Measurements from ENCODE around the gene KY. TPM values are rescaled to one million over a fixed set of nuclear protein-coding genes. Genes with fewer than 3 reads are reported as not detected.

Gene KY
- total and polyA plus RNA-seq, 2 of the 8 experiments (the other 6 are each of a cell fraction or from before 2014, with no cell fraction given) = not detected

- Histone ChIP-seq H4K20me1 (replicated peaks in 1 of 2; ENCODE audit: control insufficient read depth in 1 of 2, insufficient read depth in 2 of 2, low read length in 2 of 2) (no peaks in the 10 kb centered on the region), H2AK5ac (ENCODE audit: low read depth, low read length) (no peak overlapping the region), H3K79me2 (ENCODE audit: control insufficient read depth in 1 of 2, insufficient read depth in 2 of 2, low read length in 2 of 2) (no peaks in the 10 kb centered on the region), H3K4me1 (replicated peaks in 1 of 4; ENCODE audit: control insufficient read depth in 3 of 4, insufficient read depth in 4 of 4, low read length in 3 of 4) (peaks cover 0 to 5% (median 3%) of the 10 kb centered on the region in 4 experiments; a peak in 3 of 7 replicates), H4K91ac (replicated peaks; ENCODE audit: insufficient read length, low read length) (no peak overlapping the region), H3K9me3 (ENCODE audit: insufficient read depth in 2 of 2, low read depth in 1 of 2, low read length in 1 of 2) (no peaks in the 10 kb centered on the region), H2BK20ac (ENCODE audit: low read length) (no peak overlapping the region), H3K14ac (ENCODE audit: insufficient read length) (no peak overlapping the region), H3K27me3 (replicated peaks in 1 of 4; ENCODE audit: control insufficient read depth in 3 of 4, extremely low read depth in 1 of 4, insufficient read depth in 3 of 4, low read length in 3 of 4) (peaks cover 0 to 2% (median 0%) of the 10 kb centered on the region in 4 experiments; a peak in 1 of 7 replicates), H3K23me2 (ENCODE audit: low read depth, low read length) (no peaks in the 10 kb centered on the region; the same call in 1 of the 2 replicates), H3K79me1 (ENCODE audit: low read depth, low read length) (no peaks in the 10 kb centered on the region), H2BK15ac (ENCODE audit: low read length) (no peak overlapping the region), H2BK5ac (ENCODE audit: low read depth, low read length) (no peak overlapping the region), H3K36me3 (ENCODE audit: control insufficient read depth in 2 of 4, insufficient read depth in 4 of 4, low read length in 3 of 4) (no peaks in the 10 kb centered on the region), H3K4ac (replicated peaks; ENCODE audit: insufficient read length, low read depth, low read length) (no peak overlapping the region), H4K8ac (ENCODE audit: extremely low read depth, insufficient read depth, low read length) (no peak overlapping the region; the same call in 1 of the 2 replicates), H4K5ac (ENCODE audit: insufficient read length, low read depth, low read length) (no peak overlapping the region), H3K18ac (ENCODE audit: extremely low read depth, low read length) (no peak overlapping the region), H3K4me3 (ENCODE audit: extremely low read depth in 1 of 4, insufficient read depth in 2 of 4, low read depth in 3 of 4, low read length in 4 of 4) (no peak overlapping the region), H3K9ac (replicated peaks in 1 of 4; ENCODE audit: extremely low read depth in 1 of 4, low read depth in 3 of 4, low read length in 3 of 4) (no peak overlapping the region; a peak in 1 of 7 replicates), H2AFZ (ENCODE audit: low read length) (no peak overlapping the region), H2BK120ac (replicated peaks; ENCODE audit: low read depth, low read length) (no peak overlapping the region), H3K56ac (replicated peaks; ENCODE audit: insufficient read length, low read depth, low read length) (no peak overlapping the region), H3K23ac (ENCODE audit: insufficient read length) (no peak overlapping the region), H2BK12ac (ENCODE audit: low read depth, low read length) (no peak overlapping the region), H3K27ac (ENCODE audit: low read depth, low read length) (no peak overlapping the region), H3K4me2 (ENCODE audit: insufficient read depth in 1 of 2, low read depth in 2 of 2, low read length in 2 of 2) (no peak overlapping the region)
- FAIRE-seq = no peak
- 92% methylated on average over 7 of the region's 7 CpGs; no CpG with 5 or more reads in 1 of the 2 experiments for WGBS, 2 experiments (ENCODE audit: extremely low coverage in 1 of 2, insufficient coverage in 1 of 2, insufficient read length in 1 of 2, insufficient replicate concordance in 2 of 2, low coverage in 1 of 2, low lambda C conversion rate in 2 of 2, missing lambda C conversion rate in 1 of 2)
- DNase-seq (ENCODE audit: low read depth in 1 of 2, low spot score in 2 of 2) = no peak
- ChIA-PET POLR2A (ENCODE audit: partially characterized antibody) (no interaction called here), CTCF (ENCODE audit: partially characterized antibody) (interaction anchor here (1.9 to 4.5 kb wide), 3 partner anchors 11 to 89 kb away, joined by 6 to 22 read pairs (median 16); no protein-coding TSS in a partner anchor)
- no peak for TF ChIP-seq NRF1 (IDR thresholded peaks at IDR 0.05; ENCODE audit: low read depth, low read length)
- no peak for TF ChIP-seq JUND (IDR thresholded peaks at IDR 0.05; ENCODE audit: low read length)
- no peak for TF ChIP-seq CBX8 (IDR thresholded peaks at IDR 0.05; ENCODE audit: borderline replicate concordance, low read depth, low read length)
- no peak for TF ChIP-seq PHF8 (conservative IDR thresholded peaks at IDR 0.05; ENCODE audit: low read depth, low read length)
- TF ChIP-seq SIX5 (IDR thresholded peaks at IDR 0.05; ENCODE audit: low read depth, low read length) = no peak
- no peak for TF ChIP-seq MAX (IDR thresholded peaks at IDR 0.05)
- no peak for TF ChIP-seq HDAC6 (IDR thresholded peaks at IDR 0.05; ENCODE audit: low read depth, low read length)
- TF ChIP-seq ATF2 (IDR thresholded peaks at IDR 0.05; ENCODE audit: low read length) = no peak
- no peak for TF ChIP-seq BACH1 (IDR thresholded peaks at IDR 0.05; ENCODE audit: low read length)
- no peak for TF ChIP-seq SRF (IDR thresholded peaks at IDR 0.05; ENCODE audit: low read depth, low read length)
- TF ChIP-seq RBBP5 (IDR thresholded peaks at IDR 0.05; ENCODE audit: borderline replicate concordance, low read depth, low read length) = no peak
These were observed 15.2 kb upstream of the KY start for GRCh38 chr3:134666052-134666451.

All from H1 (cell line).